K562 (cell line): Measurements from ENCODE around the gene SLC29A3. TPM values are rescaled to one million over a fixed set of nuclear protein-coding genes. Genes with fewer than 3 reads are reported as not detected.

Experiments
- ATAC-seq: fragments of 200-7000 bp; cut with Tn5 transposase; 3 replicates; pipeline ENCODE4 v1.9.1; 2020; ENCODE audit warnings: moderate library complexity
- BruUV-seq: library from RNA; stranded (reverse); fragments of 400-500 nt; replicated peaks from 2 replicates; lab custom pipeline; 2021; lab: Mats Ljungman, UMichigan
- CTCF ChIA-PET: fragments of 300-600 bp; formaldehyde crosslinking; extraction: SDS; loops from one replicate; lab custom pipeline; 2021; ENCODE audit warnings: low intra/inter-chr PET ratio; lab: Yijun Ruan, JAX
- POLR2A ChIA-PET: fragments of 300-600, 350-650 bp; sonication (Branson Sonifier 250); formaldehyde crosslinking; extraction: SDS; loops from one replicate; lab custom pipeline; 2021; ENCODE audit warnings: antibody characterized with exemption, inconsistent platforms; lab: Yijun Ruan, JAX
- DNase-seq, 4 experiments: peaks; one replicate each; pipeline versions ENCODE4 v3.0.0 to v3.0.0-alpha.2; 2011 to 2018; ENCODE audit warnings: low spot score in 3 of 4, mixed read lengths in 3 of 4; ENCODE audit errors: extremely low read depth in 1 of 4
- FAIRE-seq: peaks from 2 replicates; lab custom pipeline; 2011; peaks lifted over from hg19 to GRCh38; lab: Jason Lieb, UNC
- H2AFZ ChIP-seq: 2 replicates; pipeline ENCODE4 v1.6.0; 2011; ENCODE audit warnings: low read depth, low read length, control low read depth, inconsistent platforms
- H3K27ac ChIP-seq: fragments of 200-600 bp; 3 replicates; pipeline ENCODE4 v1.8.0; 2011; ENCODE audit warnings: low read depth, mild to moderate bottlenecking, control low read depth, inconsistent platforms, low read length, moderate library complexity, mixed read lengths; ENCODE audit errors: extremely low read depth
- H3K27me3 ChIP-seq, 2 experiments: fragments of 300-600 bp in 1 of 2; 2 replicates in 1 of 2; 3 replicates in 1 of 2; pipeline versions ENCODE4 v1.6.0 to v1.8.0; 2011; ENCODE audit warnings: inconsistent platforms in 2 of 2, low read length in 2 of 2, mild to moderate bottlenecking in 1 of 2, mixed read lengths in 1 of 2, moderate library complexity in 1 of 2; ENCODE audit not compliant: control insufficient read depth in 2 of 2, insufficient read depth in 2 of 2
- H3K36me3 ChIP-seq: fragments of 300-600 bp; 3 replicates; pipeline ENCODE4 v1.8.0; 2011; ENCODE audit warnings: mild to moderate bottlenecking, low read length, inconsistent platforms; ENCODE audit not compliant: control insufficient read depth, insufficient read depth
- H3K4me1 ChIP-seq, 2 experiments: fragments of 200-600 bp in 1 of 2; replicated peaks in 1 of 2; 2 replicates in 1 of 2; 3 replicates in 1 of 2; pipeline versions ENCODE4 v1.5.1 to v1.8.0; 2011; ENCODE audit warnings: inconsistent platforms in 2 of 2, low read length in 2 of 2, mild to moderate bottlenecking in 1 of 2, mixed read lengths in 1 of 2, moderate library complexity in 1 of 2; ENCODE audit not compliant: control insufficient read depth in 2 of 2, insufficient read depth in 2 of 2
- H3K4me2 ChIP-seq: 2 replicates; pipeline ENCODE4 v1.6.1; 2011; ENCODE audit warnings: low read length, control low read depth, inconsistent platforms, mixed read lengths; ENCODE audit not compliant: insufficient read depth
- H3K4me3 ChIP-seq: fragments of 200-600 bp; sonication (generic), shearing (Covaris generic); 2 replicates; pipeline ENCODE4 v1.5.1; 2016; ENCODE audit warnings: control low read depth, inconsistent platforms
- H3K79me2 ChIP-seq: fragments of 200-600 bp; 3 replicates; pipeline ENCODE4 v1.8.0; 2011; ENCODE audit warnings: low read length, inconsistent platforms; ENCODE audit not compliant: control insufficient read depth, insufficient read depth
- H3K9ac ChIP-seq, 2 experiments: 2 replicates each; pipeline versions ENCODE4 v1.6.0 to v1.6.1; 2011; ENCODE audit warnings: low read depth in 2 of 2, low read length in 2 of 2, control low read depth in 1 of 2, inconsistent platforms in 1 of 2, mild to moderate bottlenecking in 1 of 2, mixed read lengths in 1 of 2; ENCODE audit not compliant: insufficient read depth in 1 of 2
- H3K9me1 ChIP-seq: one replicate; pipeline ENCODE4 v1.6.0; 2011; ENCODE audit warnings: inconsistent platforms, mild to moderate bottlenecking, low read length, moderate library complexity; ENCODE audit not compliant: control insufficient read depth, insufficient read depth
- H3K9me3 ChIP-seq: replicated peaks from 2 replicates; pipeline ENCODE4 v1.5.1; 2011; ENCODE audit warnings: low read depth, low read length, inconsistent platforms; ENCODE audit not compliant: control insufficient read depth, insufficient read depth
- H4K20me1 ChIP-seq: replicated peaks from 2 replicates; pipeline ENCODE4 v1.6.1; 2011; ENCODE audit warnings: low read length, inconsistent platforms, mixed read lengths; ENCODE audit not compliant: control insufficient read depth, insufficient read depth
- HNRNPH1 ChIP-seq: fragments of 200-400 bp; formaldehyde crosslinking; optimal IDR thresholded peaks from 2 replicates; pipeline ENCODE3; 2017; ENCODE audit warnings: low read depth, mild to moderate bottlenecking, low read length, moderate library complexity
- MCM7 ChIP-seq, 2 experiments: fragments of 450-650 bp; IDR thresholded peaks; 2 replicates each; pipeline ENCODE4 v1.6.1; 2016 to 2018
- MTA1 ChIP-seq: fragments of 450-650 bp; IDR thresholded peaks from 2 replicates; pipeline ENCODE4 v1.6.1; 2017; ENCODE audit warnings: borderline replicate concordance
- MXD1 ChIP-seq: fragments of 250-450 bp; sonication (Bioruptor Pico); IDR thresholded peaks from 2 replicates; pipeline ENCODE4 v1.8.0; 2021; ENCODE audit warnings: borderline replicate concordance, mild to moderate bottlenecking, moderate library complexity; ENCODE audit not compliant: poor library complexity, severe bottlenecking
- NFXL1 ChIP-seq: fragments of 450-650 bp; formaldehyde crosslinking; IDR thresholded peaks from 2 replicates; pipeline ENCODE4 v1.4.0; 2021; ENCODE audit warnings: mild to moderate bottlenecking
- NR0B1 ChIP-seq: fragments of 450-650 bp; IDR thresholded peaks from one replicate; pipeline ENCODE4 v1.6.1; 2018; ENCODE audit warnings: mild to moderate bottlenecking, moderate library complexity; ENCODE audit not compliant: partially characterized antibody
- NR1H2 ChIP-seq: sonication (generic); formaldehyde crosslinking; IDR thresholded peaks from 2 replicates; pipeline ENCODE4 v1.4.0; 2020; ENCODE audit warnings: mild to moderate bottlenecking, missing genetic modification reagents
- POLR2AphosphoS5 ChIP-seq: IDR thresholded peaks from 2 replicates; pipeline ENCODE4 v1.6.1; 2011; ENCODE audit warnings: mild to moderate bottlenecking, low read depth, low read length, moderate library complexity; ENCODE audit not compliant: control insufficient read depth, insufficient read depth
- SFPQ ChIP-seq: fragments of 200-400 bp; formaldehyde crosslinking; IDR thresholded peaks from 2 replicates; pipeline ENCODE4 v1.6.1; 2017; ENCODE audit warnings: mild to moderate bottlenecking, low read depth, low read length, moderate library complexity
- ZNF280B ChIP-seq: fragments of 250-450 bp; sonication (Bioruptor Pico); IDR thresholded peaks from 2 replicates; pipeline ENCODE4 v1.5.1; 2021; ENCODE audit warnings: mild to moderate bottlenecking
- WGBS: fragments of 100-300 bp; shearing (Covaris generic); methylation state at CpG from one replicate; pipeline ENCODE4 v1.1.6; 2016; ENCODE audit warnings: low coverage, mixed read lengths; ENCODE audit not compliant: insufficient coverage; ENCODE audit errors: missing lambda C conversion rate; 5-methylcytosine and 5-hydroxymethylcytosine counted together
- in situ Hi-C: fragments of 300-500 bp; cut with MboI; formaldehyde crosslinking; loops from 4 replicates; pipeline ENCODE4 v1.15.0; 2018; ENCODE audit warnings: inconsistent platforms, mixed read lengths
- intact Hi-C: fragments of 100-400 bp; cut with micrococcal nuclease; formaldehyde crosslinking; loops from 2 replicates; pipeline ENCODE4 v1.14.2; 2022
- polyA plus RNA-seq, 8 experiments: library from polyadenylated mRNA; depleted of rRNA in 4 of 8; stranded (reverse) in 5 of 8; unstranded in 3 of 8; fragments of >200 nt; fragmentation: Nextera tagmentation in 2 of 8; fragmentation: Illumina TruSeq in 1 of 8; extraction: Ambion mirVana in 2 of 8; extraction: Trizol in 1 of 8; gene quantifications; 2 replicates each; pipeline versions ENCODE4 v1.2.1 to v1.2.3, GENCODE V29; 2011 to 2014; ENCODE audit warnings: inconsistent platforms in 1 of 8, missing spikeins in 1 of 8
- total RNA-seq, 7 experiments: library from RNA; depleted of rRNA in 6 of 7; stranded (reverse); fragments of >200 nt in 6 of 7; fragmentation: Illumina TruSeq in 2 of 7; extraction: Trizol in 2 of 7; gene quantifications; 2 replicates each; pipeline versions ENCODE4 v1.2.1 to v1.2.3, GENCODE V29; 2011 to 2021; ENCODE audit warnings: low replicate concordance in 1 of 7
- TF ChIP-seq, protein P1 (sequence below): sonication (generic); formaldehyde crosslinking; IDR thresholded peaks from 2 replicates; pipeline ENCODE4 v1.4.0; 2020; ENCODE audit warnings: mild to moderate bottlenecking, missing genetic modification reagents

The SLC29A3 gene
- total and polyA plus RNA-seq, 9 of the 15 experiments (the other 6 are each of a cell fraction or from before 2014, with no cell fraction given): 2.1 to 10.7 (median 4.6) TPM

DNA sequence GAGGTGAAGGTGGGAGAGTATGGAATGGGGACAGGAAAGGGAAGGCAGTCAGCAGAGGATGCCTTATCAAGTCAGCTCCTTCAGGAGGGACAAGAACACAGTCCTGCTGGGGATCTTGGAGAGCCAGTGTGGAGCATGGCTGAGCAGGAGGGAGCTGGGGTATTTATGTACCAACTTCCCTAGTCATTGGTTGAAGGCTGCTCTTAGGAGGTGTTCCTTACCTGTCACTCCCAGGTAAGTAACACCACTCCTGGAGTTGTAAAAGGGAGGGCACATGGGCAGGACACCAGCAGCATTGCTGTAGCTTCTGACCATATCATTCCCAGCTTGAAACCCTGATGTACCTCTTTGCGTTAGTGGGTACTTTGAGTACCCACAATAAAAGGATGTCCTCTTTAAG, 29.8 kb downstream of the SLC29A3 start:
- ChIA-PET CTCF (no interaction called here), POLR2A (interaction anchor here (0.6 to 2.0 kb wide), 4 partner anchors 9 to 1730 kb away, joined by 3 to 7 read pairs (median 6); no protein-coding TSS in a partner anchor)
- intact Hi-C loops (no loop called here), in situ Hi-C loops (no loop called here)
- DNase-seq (no peak), ATAC-seq (no peak), FAIRE-seq (no peak)
- no peak overlapping the region for H3K4me3 ChIP-seq
- H4K20me1 ChIP-seq: no peaks in the 10 kb centered on the region; the same call in 1 of the 2 replicates
- H3K9me1 ChIP-seq: no peaks in the 10 kb centered on the region
- H3K9me3 ChIP-seq: no peaks in the 10 kb centered on the region
- WGBS: 75% methylated on average over 1 of the region's 1 CpG
- no peak overlapping the region for H3K4me2 ChIP-seq
- H3K36me3 ChIP-seq: no peaks in the 10 kb centered on the region
- H3K9ac ChIP-seq: no peak overlapping the region
- peaks cover 11 to 16% of the 10 kb centered on the region in 2 experiments for H3K4me1 ChIP-seq
- no peaks in the 10 kb centered on the region for H3K79me2 ChIP-seq
- H3K27ac ChIP-seq: no peak overlapping the region
- no TSS peak for BruUV-seq
- no peak overlapping the region for H2AFZ ChIP-seq
- no peaks in the 10 kb centered on the region for H3K27me3 ChIP-seq
- TF ChIP-seq HNRNPH1: no peak
- TF ChIP-seq ZNF280B (CRISPR knock-in tag): no peak
- no peak for TF ChIP-seq MCM7 (IDR thresholded peaks at IDR 0.05)
- no peak for TF ChIP-seq POLR2AphosphoS5
- TF ChIP-seq MXD1 (CRISPR knock-in tag): no peak
- no peak for TF ChIP-seq NR0B1
- TF ChIP-seq, protein P1, sequence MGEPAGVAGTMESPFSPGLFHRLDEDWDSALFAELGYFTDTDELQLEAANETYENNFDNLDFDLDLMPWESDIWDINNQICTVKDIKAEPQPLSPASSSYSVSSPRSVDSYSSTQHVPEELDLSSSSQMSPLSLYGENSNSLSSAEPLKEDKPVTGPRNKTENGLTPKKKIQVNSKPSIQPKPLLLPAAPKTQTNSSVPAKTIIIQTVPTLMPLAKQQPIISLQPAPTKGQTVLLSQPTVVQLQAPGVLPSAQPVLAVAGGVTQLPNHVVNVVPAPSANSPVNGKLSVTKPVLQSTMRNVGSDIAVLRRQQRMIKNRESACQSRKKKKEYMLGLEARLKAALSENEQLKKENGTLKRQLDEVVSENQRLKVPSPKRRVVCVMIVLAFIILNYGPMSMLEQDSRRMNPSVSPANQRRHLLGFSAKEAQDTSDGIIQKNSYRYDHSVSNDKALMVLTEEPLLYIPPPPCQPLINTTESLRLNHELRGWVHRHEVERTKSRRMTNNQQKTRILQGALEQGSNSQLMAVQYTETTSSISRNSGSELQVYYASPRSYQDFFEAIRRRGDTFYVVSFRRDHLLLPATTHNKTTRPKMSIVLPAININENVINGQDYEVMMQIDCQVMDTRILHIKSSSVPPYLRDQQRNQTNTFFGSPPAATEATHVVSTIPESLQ (CRISPR knock-in tag): no peak
- no peak for TF ChIP-seq NFXL1 (CRISPR knock-in tag)
- TF ChIP-seq MTA1: no peak
- no peak for TF ChIP-seq NR1H2 (CRISPR knock-in tag)
- no peak for TF ChIP-seq SFPQ
